Measurements from ENCODE around the gene RUNX3. TPM values are rescaled to one million over a fixed set of nuclear protein-coding genes. Genes with fewer than 3 reads are reported as not detected.

The RUNX3 gene
- polyA plus RNA-seq, 3 donors, result 4.4 to 27.9 (median 6.7) TPM

GRCh38 chr1:24868016-24868875, 61.8 kb downstream of the RUNX3 start:
- H3K79me2 ChIP-seq (ENCODE audit: insufficient read depth, low read length), result no peaks in the 10 kb centered on the region
- H2AFZ ChIP-seq (ENCODE audit: insufficient read depth, low read depth, low read length, poor library complexity, severe bottlenecking), result no peak overlapping the region
- no peaks in the 10 kb centered on the region for H4K20me1 ChIP-seq (ENCODE audit: insufficient read depth, low read length)
- H3K4me3 ChIP-seq (replicated peaks in 1 of 3; ENCODE audit: low read depth in 2 of 3, low read length in 3 of 3), result no peak overlapping the region
- intact Hi-C loops (cut with micrococcal nuclease), result no loop called here
- peaks cover 52% of the 10 kb centered on the region for H3K4me1 Mint-ChIP-seq
- no peaks in the 10 kb centered on the region for H3K9me3 ChIP-seq (replicated peaks in 1 of 2; ENCODE audit: control insufficient read depth in 1 of 2, insufficient read depth in 1 of 2, low read length in 2 of 2)
- H3K27ac Mint-ChIP-seq, result no peak overlapping the region
- H3K4me1 ChIP-seq (ENCODE audit: control insufficient read depth in 1 of 2, insufficient read depth in 2 of 2, low read length in 2 of 2), result peaks cover 50% of the 10 kb centered on the region in 2 donors
- H3K27me3 Mint-ChIP-seq (ENCODE audit: low read depth in 3 of 3), result peaks cover 32 to 49% (median 41%) of the 10 kb centered on the region in 3 donors
- H3K27ac ChIP-seq (ENCODE audit: low read depth in 1 of 2, low read length in 2 of 2), result no peak overlapping the region
- no peak overlapping the region for H3K4me2 ChIP-seq (replicated peaks; ENCODE audit: extremely low read depth, low read length, poor library complexity, severe bottlenecking)
- peaks cover 0 to 2% (median 0%) of the 10 kb centered on the region in 7 donors for H3K9me3 Mint-ChIP-seq
- H3K4me3 Mint-ChIP-seq, result no peak overlapping the region
- WGBS (ENCODE audit: insufficient coverage), result 79% methylated on average over 19 of the region's 22 CpGs
- no peak for DNase-seq
- no peak for TF ChIP-seq CTCF (IDR thresholded peaks at IDR 0.05)
- H3K36me3 Mint-ChIP-seq, result no peaks in the 10 kb centered on the region
- H3K27me3 ChIP-seq (ENCODE audit: control insufficient read depth in 2 of 2, insufficient read depth in 2 of 2, low read length in 2 of 2), result peaks cover 0 to 22% of the 10 kb centered on the region in 2 donors
- H3K9ac ChIP-seq (ENCODE audit: insufficient read depth, low read length, poor library complexity, severe bottlenecking), result no peak overlapping the region
- H3K36me3 ChIP-seq (replicated peaks in 1 of 2; ENCODE audit: control insufficient read depth in 1 of 2, insufficient read depth in 2 of 2, low read length in 2 of 2), result no peaks in the 10 kb centered on the region

DNA sequence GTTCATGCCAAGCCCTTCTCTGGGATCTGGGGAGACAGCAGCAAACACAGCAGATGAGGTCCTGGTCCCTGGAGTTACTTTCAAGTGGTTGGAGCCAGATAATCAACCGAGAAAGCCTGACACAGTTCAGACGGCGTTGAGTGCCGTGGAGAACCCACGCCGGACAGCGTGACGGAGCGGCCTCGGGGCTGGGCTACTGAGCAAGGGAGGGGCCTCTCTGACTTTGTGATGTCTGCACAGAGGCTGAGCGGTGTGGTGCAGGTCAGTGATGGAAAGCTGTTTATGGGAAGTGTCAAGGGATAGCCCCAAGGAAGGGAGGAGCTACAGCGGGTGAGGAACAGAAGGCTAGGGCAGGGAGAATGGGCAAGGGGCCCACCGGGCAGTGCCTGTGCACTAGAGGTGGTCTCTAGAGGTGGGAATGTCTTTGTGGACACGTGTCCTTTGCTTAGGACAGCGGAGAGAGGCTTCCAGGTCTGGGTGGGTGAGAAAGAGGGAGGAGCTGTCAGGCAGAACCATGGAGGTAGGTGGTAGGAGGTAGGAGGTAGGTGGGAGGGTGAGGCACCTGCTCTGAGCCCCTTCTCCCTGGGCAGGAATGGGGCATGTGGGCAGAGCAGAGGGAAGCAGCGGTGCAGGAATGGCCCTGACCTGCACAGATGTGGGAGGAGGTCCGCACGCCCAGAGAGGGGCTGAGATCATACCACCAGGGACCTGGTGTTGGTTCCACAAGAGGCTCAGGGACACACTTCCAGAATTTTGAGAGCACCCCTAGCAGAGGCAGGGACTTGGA, 62.8 kb downstream of the RUNX3 start:
- H3K4me1 Mint-ChIP-seq, result peaks cover 45% of the 10 kb centered on the region
- Histone ChIP-seq H3K36me3 (replicated peaks in 1 of 2; ENCODE audit: control insufficient read depth in 1 of 2, insufficient read depth in 2 of 2, low read length in 2 of 2) (no peaks in the 10 kb centered on the region), H3K27ac (ENCODE audit: low read depth in 1 of 2, low read length in 2 of 2) (no peak overlapping the region), H3K9me3 (replicated peaks in 1 of 2; ENCODE audit: control insufficient read depth in 1 of 2, insufficient read depth in 1 of 2, low read length in 2 of 2) (no peaks in the 10 kb centered on the region), H3K9ac (ENCODE audit: insufficient read depth, low read length, poor library complexity, severe bottlenecking) (no peak overlapping the region), H3K27me3 (ENCODE audit: control insufficient read depth in 2 of 2, insufficient read depth in 2 of 2, low read length in 2 of 2) (peaks cover 0 to 25% of the 10 kb centered on the region in 2 donors), H3K4me1 (ENCODE audit: control insufficient read depth in 1 of 2, insufficient read depth in 2 of 2, low read length in 2 of 2) (peaks cover 42 to 43% of the 10 kb centered on the region in 2 donors), H3K4me2 (replicated peaks; ENCODE audit: extremely low read depth, low read length, poor library complexity, severe bottlenecking) (no peak overlapping the region), H2AFZ (ENCODE audit: insufficient read depth, low read depth, low read length, poor library complexity, severe bottlenecking) (no peak overlapping the region), H3K79me2 (ENCODE audit: insufficient read depth, low read length) (no peaks in the 10 kb centered on the region), H3K4me3 (replicated peaks in 1 of 3; ENCODE audit: low read depth in 2 of 3, low read length in 3 of 3) (no peak overlapping the region), H4K20me1 (ENCODE audit: insufficient read depth, low read length) (no peaks in the 10 kb centered on the region)
- intact Hi-C loops (cut with micrococcal nuclease), result no loop called here
- no peak overlapping the region for H3K4me3 Mint-ChIP-seq
- DNase-seq, result no peak
- WGBS (ENCODE audit: insufficient coverage), result 93% methylated on average over 18 of the region's 18 CpGs
- H3K9me3 Mint-ChIP-seq, result peaks cover 0 to 2% (median 0%) of the 10 kb centered on the region in 7 donors
- H3K36me3 Mint-ChIP-seq, result no peaks in the 10 kb centered on the region
- no peak for TF ChIP-seq CTCF (IDR thresholded peaks at IDR 0.05)
- H3K27me3 Mint-ChIP-seq (ENCODE audit: low read depth in 3 of 3), result peaks cover 35 to 56% (median 40%) of the 10 kb centered on the region in 3 donors
- no peak overlapping the region for H3K27ac Mint-ChIP-seq
